GM12878 (cell line): ENCODE measurements around the gene SLC38A1.
A peak's percentile ranks its signal among the peaks of the same experiment; 100 is the strongest.

ENCODE experiments used
- BRCA1 ChIP-seq: IDR thresholded peaks from 2 replicates; pipeline ENCODE4 v1.6.1; 2011; ENCODE audit warnings: low read depth, low read length, improper control_type of control experiment
- CHD4 ChIP-seq: fragments of 200-600 bp; sonication (generic); IDR thresholded peaks from 2 replicates; pipeline ENCODE4 v1.6.1; 2016; ENCODE audit warnings: mild to moderate bottlenecking
- EGR1 ChIP-seq, 2 experiments: IDR thresholded peaks; 1 replicate in 1 of 2; 2 replicates in 1 of 2; pipeline ENCODE4 v1.6.1; 2011 to 2012; ENCODE audit warnings: low read depth in 2 of 2, low read length in 2 of 2, borderline replicate concordance in 1 of 2, mild to moderate bottlenecking in 1 of 2, moderate library complexity in 1 of 2
- JUNB ChIP-seq: IDR thresholded peaks from 2 replicates; pipeline ENCODE4 v1.6.1; 2016; ENCODE audit warnings: antibody characterized with exemption, mild to moderate bottlenecking
- JUND ChIP-seq: IDR thresholded peaks from 2 replicates; pipeline ENCODE4 v1.6.1; 2012; ENCODE audit warnings: low read depth, mild to moderate bottlenecking, low read length, improper control_type of control experiment, moderate library complexity
- RCOR1 ChIP-seq: conservative IDR thresholded peaks from 2 replicates; pipeline ENCODE4 v1.6.1; 2012; ENCODE audit warnings: low read depth, low read length, improper control_type of control experiment
- RFX5 ChIP-seq: IDR thresholded peaks from 2 replicates; pipeline ENCODE4 v1.6.1; 2011; ENCODE audit warnings: low read depth, low read length, improper control_type of control experiment
- SIN3A ChIP-seq: IDR thresholded peaks from 2 replicates; pipeline ENCODE4 v1.6.1; 2012; ENCODE audit warnings: low read depth, low read length, improper control_type of control experiment
- ZSCAN29 ChIP-seq: fragments of 450-650 bp; IDR thresholded peaks from 2 replicates; pipeline ENCODE4 v1.6.1; 2017; ENCODE audit warnings: mild to moderate bottlenecking, moderate library complexity
- ZZZ3 ChIP-seq: IDR thresholded peaks from 2 replicates; pipeline ENCODE4 v1.6.1; 2011; ENCODE audit warnings: low read depth; ENCODE audit not compliant: control insufficient read depth, insufficient read length
- TF ChIP-seq, protein P1 (sequence below): IDR thresholded peaks from 2 replicates; pipeline ENCODE4 v1.6.1; 2012; ENCODE audit warnings: mild to moderate bottlenecking, low read depth, low read length
- TF ChIP-seq, protein P2 (sequence below), 3 experiments: IDR thresholded peaks in 2 of 3; conservative IDR thresholded peaks in 1 of 3; 2 replicates each; pipeline ENCODE4 v1.5.1; 2011; ENCODE audit warnings: low read depth in 3 of 3, low read length in 3 of 3, mild to moderate bottlenecking in 3 of 3, control low read depth in 2 of 3, moderate library complexity in 2 of 3, inconsistent platforms in 1 of 3, mixed read lengths in 1 of 3; ENCODE audit not compliant: control insufficient read depth in 2 of 3, insufficient read depth in 1 of 3; ENCODE audit errors: extremely low read depth in 1 of 3
- TF ChIP-seq, protein P3 (sequence below): IDR thresholded peaks from 2 replicates; pipeline ENCODE4 v1.6.1; 2011; ENCODE audit warnings: low read depth, low read length, improper control_type of control experiment, borderline replicate concordance

DNA sequence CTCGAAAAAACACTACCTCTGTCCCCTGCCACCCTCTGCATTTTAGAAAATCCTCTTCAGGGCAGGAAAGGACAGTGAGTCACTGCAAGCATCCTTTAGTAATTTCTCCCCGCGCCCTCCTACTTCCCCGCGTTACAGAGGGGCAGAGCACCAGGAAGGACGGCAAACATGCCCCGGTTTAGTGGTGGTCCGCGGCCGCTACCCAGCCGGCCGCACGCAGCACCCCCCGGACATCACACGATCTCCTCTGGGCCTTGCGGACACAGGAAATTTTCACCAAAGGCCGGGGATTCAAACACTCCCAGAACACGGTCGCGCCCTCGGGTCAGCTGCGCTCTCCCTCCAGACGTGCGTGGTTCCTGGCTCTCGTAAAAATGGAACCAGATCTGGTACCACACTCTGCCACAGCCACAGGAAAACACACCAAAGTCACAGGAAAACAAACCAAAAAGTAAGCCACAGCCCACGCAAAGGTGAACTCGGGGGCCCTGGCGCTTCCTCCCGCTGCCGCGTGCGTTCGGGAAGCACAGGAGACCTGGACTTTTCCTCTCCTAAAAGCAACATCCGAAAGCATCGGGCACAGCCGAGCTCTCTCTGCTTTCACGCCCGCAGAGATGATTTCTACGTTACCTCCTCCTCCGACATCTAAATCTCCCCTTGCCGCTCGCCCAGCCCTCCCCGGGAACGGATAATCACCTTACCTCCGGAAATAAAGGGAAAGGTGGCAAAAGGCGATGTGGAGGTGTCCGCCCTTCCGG, 839 bp downstream of the SLC38A1 start:
- TF ChIP-seq, protein P1, sequence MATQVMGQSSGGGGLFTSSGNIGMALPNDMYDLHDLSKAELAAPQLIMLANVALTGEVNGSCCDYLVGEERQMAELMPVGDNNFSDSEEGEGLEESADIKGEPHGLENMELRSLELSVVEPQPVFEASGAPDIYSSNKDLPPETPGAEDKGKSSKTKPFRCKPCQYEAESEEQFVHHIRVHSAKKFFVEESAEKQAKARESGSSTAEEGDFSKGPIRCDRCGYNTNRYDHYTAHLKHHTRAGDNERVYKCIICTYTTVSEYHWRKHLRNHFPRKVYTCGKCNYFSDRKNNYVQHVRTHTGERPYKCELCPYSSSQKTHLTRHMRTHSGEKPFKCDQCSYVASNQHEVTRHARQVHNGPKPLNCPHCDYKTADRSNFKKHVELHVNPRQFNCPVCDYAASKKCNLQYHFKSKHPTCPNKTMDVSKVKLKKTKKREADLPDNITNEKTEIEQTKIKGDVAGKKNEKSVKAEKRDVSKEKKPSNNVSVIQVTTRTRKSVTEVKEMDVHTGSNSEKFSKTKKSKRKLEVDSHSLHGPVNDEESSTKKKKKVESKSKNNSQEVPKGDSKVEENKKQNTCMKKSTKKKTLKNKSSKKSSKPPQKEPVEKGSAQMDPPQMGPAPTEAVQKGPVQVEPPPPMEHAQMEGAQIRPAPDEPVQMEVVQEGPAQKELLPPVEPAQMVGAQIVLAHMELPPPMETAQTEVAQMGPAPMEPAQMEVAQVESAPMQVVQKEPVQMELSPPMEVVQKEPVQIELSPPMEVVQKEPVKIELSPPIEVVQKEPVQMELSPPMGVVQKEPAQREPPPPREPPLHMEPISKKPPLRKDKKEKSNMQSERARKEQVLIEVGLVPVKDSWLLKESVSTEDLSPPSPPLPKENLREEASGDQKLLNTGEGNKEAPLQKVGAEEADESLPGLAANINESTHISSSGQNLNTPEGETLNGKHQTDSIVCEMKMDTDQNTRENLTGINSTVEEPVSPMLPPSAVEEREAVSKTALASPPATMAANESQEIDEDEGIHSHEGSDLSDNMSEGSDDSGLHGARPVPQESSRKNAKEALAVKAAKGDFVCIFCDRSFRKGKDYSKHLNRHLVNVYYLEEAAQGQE, result 0 out of 2 replicates have a peak, but pooled peaks have one; percentile 5
- TF ChIP-seq, protein P2, sequence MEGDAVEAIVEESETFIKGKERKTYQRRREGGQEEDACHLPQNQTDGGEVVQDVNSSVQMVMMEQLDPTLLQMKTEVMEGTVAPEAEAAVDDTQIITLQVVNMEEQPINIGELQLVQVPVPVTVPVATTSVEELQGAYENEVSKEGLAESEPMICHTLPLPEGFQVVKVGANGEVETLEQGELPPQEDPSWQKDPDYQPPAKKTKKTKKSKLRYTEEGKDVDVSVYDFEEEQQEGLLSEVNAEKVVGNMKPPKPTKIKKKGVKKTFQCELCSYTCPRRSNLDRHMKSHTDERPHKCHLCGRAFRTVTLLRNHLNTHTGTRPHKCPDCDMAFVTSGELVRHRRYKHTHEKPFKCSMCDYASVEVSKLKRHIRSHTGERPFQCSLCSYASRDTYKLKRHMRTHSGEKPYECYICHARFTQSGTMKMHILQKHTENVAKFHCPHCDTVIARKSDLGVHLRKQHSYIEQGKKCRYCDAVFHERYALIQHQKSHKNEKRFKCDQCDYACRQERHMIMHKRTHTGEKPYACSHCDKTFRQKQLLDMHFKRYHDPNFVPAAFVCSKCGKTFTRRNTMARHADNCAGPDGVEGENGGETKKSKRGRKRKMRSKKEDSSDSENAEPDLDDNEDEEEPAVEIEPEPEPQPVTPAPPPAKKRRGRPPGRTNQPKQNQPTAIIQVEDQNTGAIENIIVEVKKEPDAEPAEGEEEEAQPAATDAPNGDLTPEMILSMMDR (IDR thresholded peaks at IDR 0.05 in 2 of 3, conservative IDR thresholded peaks at IDR 0.05 in 1 of 3; ENCODE audit: control insufficient read depth in 2 of 3, extremely low read depth in 1 of 3, insufficient read depth in 1 of 3, low read depth in 3 of 3, low read length in 3 of 3), result no peak
- TF ChIP-seq ZZZ3 (no peak), SIN3A (no peak), RFX5 (no peak), JUNB (no peak), BRCA1 (no peak), JUND (no peak), CHD4 (no peak), RCOR1 (no peak; the same call in 1 of the 2 replicates), ZSCAN29 (no peak), EGR1 (IDR thresholded peaks at IDR 0.05; ENCODE audit: borderline replicate concordance in 1 of 2, low read depth in 2 of 2, low read length in 2 of 2) (0 out of 3 replicates have a peak, but pooled peaks of 1 of the 2 experiments have one; percentile 14)
- TF ChIP-seq, protein P3, sequence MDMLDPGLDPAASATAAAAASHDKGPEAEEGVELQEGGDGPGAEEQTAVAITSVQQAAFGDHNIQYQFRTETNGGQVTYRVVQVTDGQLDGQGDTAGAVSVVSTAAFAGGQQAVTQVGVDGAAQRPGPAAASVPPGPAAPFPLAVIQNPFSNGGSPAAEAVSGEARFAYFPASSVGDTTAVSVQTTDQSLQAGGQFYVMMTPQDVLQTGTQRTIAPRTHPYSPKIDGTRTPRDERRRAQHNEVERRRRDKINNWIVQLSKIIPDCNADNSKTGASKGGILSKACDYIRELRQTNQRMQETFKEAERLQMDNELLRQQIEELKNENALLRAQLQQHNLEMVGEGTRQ, result no peak
